Stimulated activated CD8-positive, alpha-beta memory T cell treated with anti-CD3 and anti-CD28 coated beads, Interleukin-7, amount 100 ng/mL, for 24 hours (primary cell): ENCODE data around the gene CPNE5.

ENCODE experiments used
- DNase-seq: peaks from one replicate; pipeline ENCODE4 v3.0.0-alpha.2; 2020; ENCODE audit warnings: low read depth

The CPNE5 gene

DNA sequence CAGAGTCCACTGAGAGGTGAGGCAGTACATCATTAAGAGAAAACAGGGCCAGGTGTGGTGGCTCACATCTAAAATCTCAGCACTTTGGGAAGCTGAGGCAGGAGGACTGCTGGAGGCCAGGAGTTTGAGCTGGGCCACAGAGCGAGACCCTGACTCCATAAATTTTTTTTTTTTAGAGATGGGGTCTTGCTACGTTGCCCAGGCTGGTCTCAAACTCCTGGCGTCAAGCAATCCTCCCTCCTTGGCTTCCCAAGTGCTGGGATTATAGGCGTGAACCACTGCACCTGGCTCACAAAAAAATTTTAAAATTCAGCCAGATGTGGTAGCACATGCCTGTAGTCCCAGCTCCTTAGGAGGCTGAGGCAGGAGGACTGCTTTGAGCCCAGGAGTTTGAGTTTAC, 18.1 kb upstream of the CPNE5 start:
- DNase-seq = no peak

DNA sequence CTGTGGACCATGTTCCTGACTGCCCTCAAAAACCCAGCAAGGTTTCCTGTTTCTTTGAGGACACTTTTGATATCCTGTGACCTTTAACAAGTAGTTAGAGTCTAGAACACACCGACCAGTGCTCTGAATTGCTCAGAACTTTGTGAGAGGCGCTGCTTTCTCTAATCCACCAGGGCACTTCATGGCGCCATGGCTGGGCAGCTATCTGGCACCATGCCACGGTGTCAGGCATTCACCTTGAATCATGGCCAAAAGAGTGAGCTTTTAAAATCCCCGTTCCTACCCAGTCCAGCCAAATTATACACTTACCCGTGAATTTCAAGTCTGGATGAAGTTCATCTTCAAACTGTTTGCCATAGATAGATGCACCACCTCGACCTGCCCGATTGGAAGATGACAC, 17.0 kb upstream of the CPNE5 start:
- no peak for DNase-seq

DNA sequence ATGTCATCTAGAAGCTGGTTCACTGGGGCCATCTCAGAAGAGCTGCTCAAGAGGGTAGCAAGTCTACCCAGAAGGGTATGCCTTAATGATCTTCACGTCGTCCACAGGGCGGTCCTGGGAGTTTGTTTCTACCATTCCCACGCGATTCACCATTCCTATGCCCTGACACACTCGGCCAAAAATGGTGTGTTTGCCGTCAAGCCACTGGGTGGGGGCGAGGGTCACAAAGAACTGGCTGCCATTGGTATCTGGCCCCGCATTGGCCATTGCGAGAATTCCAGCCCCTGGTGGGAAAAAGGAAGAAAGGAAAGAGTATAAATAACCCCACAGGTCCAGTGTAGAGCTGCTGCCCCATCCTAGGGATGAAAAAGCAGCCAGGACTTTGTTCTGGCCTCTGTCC, 16.5 kb upstream of the CPNE5 start:
- DNase-seq = no peak

DNA sequence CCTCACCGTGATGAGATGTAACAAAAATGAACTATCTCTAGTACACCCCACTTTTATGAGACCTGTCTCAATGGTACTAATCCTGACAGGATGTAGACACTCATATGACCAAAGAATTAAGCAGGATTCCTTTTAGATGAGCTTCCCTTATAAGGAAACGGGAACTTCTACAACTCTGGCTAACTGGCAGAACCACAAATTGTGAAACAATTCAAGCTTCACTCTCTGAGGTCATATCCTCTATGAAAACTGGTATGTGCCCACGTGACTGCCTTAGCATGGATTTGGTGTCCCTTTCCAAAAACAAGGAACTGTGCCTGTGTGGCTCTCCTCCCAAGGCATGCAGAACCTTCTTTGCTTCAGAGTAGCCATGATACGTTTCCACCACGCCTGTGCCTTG, 14.1 kb upstream of the CPNE5 start:
- no peak for DNase-seq

DNA sequence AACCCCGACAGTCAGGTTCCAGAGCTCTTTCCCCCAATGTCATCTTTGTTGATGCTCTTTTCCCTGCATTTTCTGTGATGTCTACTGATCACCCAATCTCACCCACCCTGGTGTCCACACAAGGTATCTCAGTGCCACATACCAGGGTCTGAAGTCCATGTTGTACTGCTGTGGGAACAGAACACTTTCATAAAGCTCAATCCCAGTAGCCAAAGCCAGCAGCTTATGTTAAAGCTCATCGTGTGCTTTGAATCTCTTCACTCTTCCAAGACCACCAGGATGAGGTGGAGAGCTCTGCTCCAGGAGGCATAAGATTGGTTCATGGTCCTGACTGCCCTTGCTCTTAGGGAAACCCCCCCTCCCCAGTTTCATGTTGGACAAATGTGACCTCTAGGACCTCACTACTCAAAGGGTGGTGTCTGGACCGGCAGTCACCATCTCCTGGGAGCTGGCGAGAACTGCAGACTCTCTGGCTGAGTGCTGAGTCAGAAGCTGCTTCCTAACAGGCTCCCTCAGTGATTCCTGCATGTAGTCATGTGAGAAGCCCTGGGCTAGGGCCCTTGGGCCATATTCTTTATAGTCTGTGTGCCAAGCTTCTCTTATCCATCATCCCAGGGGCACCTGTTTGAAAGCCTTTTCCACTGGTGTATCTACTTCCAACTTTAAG, 13.4 kb upstream of the CPNE5 start:
- DNase-seq = no peak

DNA sequence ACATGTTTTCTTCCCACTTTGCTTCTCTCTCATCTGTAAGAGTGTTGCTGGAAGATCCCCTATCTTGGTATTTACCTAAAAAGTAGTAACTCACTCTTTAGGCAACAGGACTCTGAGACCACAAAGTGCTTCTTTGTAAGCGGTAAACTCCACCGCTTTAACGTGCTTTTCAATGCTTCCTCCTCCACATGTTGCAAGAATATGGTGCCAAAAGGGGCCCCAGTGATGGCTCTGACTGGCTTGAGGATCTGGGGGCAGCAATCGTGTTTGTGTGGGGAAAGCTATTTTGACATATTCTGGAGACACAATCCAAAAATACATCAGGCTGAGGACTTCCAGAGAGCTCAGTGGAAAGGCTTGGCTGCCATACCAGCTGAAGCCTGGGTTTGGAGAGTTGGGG, 12.4 kb upstream of the CPNE5 start:
- no peak for DNase-seq

DNA sequence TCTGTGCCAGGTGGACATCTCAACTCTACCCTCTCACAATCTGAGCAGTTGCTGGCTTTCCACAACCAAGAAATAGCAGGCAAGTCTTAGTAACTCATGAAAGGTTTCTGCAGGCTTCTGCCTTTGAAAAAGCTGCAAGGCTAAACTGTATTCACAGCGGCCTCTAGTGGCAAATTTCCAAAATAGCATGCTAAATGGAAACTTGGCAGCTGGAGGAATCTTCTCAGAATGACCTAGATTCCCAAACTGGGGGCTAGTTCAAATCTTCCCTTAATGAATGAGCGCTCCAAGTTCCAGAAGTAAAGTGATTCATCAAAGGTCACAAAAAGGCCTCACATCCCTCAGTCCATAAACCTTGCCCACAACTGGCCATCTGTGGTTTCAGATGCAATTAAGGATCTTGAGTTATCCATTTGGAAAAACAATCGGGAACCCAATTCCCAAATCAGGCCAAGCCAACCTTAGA, 11.9 kb upstream of the CPNE5 start:
- no peak for DNase-seq

DNA sequence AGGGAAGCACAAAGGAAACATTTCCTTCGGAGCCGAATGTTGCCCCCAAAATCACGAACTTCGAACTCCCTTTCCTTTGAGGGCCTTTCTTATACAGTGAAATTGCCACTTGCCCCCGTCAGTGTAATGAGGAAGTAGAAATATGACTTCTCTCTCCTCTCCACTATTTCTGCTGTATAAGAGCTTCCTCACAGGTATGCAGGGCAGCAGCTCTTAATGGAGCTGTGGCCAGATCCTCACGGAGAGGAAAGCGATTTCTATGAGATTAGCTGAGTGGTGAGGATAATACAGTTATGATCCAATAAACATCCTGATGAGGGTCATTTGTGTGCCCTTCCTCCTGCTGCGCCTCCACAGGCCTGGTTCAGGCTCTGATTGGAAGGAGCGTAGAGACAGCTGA, 10.8 kb upstream of the CPNE5 start:
- no peak for DNase-seq

DNA sequence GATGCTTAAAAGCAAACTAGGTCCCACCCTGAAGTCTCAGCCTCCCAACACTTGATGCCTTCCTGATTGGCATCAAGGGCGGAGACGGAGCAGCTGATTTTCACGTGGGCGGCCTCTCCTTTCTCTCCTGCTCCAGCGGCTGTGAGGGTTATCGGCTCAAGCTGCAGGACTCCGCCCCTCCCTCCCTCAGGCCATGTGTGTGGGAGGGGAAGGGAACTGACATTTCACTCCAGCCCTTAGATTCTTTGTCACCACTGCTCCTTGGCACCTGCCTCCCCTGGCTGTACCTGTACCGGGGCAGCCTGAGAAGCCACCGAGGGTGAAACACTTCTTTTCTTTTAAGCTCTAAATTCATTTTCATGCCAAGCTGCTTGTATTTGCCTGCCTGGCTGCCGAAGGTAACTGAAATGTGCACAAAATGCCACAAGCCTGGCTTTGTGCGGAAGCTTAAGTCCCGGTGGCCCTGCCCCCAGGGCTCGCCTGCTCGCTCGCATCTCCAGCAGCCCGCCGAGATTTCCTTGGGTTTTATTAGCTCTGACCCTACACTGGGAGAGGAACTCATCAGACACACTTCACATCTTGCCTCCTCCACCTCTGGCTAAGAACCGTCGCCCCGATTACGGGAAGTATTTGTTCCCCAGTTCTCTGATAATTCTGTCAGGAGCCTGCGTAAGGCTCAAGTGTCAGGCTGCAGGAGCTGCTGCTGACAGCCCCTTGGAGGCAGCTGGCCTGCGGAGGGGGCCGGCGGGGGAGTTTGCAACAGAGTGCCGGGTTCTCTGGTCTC, 9.6 kb upstream of the CPNE5 start:
- no peak for DNase-seq

DNA sequence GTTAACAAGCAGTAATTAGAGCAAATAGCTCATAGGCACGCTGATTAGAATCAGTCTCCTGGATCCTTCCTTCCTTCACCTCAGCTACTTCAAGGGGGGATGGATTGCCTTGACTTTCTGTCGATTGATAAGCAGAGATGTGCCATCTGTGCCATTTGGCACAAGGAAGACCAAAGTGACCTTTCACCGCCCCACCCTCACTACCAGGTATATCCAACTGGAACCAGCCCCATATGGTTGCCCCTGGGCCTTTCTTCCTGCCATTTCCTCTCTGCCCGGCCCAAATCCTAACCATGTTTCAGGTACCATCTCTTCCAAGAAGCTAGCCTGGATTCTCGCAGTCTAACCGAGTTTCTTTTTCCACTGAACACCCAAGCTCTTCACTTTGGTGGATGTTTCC, 8.7 kb upstream of the CPNE5 start:
- DNase-seq = no peak

DNA sequence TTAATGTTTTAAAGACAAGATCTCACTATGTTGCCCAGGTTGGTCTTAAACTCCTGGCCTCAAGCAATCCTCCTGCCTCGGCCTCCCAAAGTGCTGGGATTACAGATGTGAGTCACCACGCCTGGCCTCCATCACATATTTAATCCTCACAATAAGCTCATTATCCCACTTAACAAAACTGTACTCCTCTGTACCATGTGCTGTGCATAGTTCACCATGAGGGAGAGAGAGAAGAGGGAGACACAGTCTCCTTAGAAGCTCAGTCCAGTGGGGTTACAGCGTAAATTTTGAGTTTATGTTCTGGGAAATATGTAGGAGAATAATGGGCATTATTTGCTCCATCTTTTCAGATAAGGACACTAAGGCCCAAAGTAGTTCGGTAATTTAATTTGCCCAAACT, 7.9 kb upstream of the CPNE5 start:
- DNase-seq = no peak

DNA sequence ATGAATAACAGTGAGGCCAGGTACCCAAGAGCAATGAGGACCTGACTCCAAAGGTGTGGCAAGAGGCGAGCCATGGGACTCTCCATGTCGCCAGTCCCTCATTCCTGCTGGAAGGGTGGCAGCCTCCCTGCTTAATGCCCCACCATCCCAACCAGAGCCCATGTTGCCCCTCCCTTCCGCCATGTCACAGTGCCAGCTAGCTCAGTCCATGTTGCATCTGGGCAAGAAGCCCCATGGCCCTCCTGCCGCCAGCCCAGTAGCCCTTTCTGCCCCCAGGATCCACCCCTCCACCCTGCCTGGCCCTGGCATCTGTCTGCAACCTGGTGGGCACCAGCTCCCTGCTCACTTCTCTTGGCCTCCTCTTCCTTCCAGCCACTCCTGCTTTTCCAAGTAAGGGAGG, 6.0 kb upstream of the CPNE5 start:
- DNase-seq = no peak

DNA sequence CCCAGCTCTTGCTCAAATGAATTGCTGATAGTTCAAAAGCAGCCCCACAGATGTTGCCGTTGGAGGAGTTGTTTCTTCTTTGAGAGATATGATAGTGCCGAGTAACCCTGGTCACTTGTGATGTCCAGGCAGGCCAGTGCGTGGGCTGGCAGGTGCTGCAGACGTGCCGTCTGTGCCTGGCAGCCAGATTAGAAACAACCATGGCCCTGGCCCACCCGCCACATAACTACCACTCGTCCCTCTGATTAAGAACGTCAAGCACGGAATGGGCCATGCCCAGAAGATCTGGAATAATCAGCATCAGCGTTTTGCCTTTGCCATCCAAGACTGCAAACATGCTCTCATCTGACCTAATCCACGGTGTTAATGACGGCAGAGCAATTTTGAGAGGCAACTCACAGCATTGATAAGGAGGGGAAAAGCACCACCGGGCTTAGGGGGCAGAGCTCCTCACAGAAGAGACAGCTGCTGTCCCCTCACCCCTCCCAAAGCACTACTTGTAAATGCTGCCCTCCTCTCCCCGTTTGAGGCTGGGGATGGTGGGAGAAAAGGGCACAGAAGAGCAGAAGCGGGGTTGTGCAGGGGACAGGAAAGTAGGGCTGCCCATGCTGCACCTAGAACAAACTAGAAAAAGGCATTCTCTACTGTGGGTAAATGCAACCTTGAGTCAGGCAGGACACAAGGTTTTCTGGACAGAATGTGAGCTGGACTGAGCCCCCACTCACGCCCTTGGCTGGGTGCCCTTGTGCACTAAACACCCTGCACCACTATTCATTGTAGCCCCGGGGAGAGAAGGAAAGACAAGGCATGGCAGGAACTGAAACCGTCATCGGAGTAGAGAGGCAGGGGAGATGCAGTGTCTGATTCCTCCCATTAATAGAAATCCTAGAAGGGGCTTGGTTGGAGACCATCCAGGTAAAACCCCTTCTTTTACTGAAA, 5.3 kb upstream of the CPNE5 start:
- no peak for DNase-seq

DNA sequence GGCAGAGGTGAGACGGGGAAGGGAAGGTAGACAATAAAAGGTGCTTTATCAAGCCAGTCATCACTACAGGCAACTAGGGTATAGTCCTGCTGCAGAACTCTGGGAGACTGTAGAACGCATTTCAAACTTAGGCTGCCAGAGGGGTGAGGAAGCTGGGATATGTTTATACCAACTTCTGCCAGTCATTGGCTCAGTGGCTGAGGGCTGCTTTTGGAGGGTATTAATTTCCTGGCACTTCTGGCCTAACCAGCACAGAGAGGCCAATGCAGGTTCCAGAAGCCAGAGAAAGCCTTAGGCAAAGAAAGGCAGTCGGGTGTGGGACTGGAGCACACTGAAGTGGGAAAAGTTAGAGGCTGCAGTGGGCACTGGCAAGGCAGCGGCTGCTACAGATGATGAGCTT, 3.9 kb upstream of the CPNE5 start:
- DNase-seq = no peak

DNA sequence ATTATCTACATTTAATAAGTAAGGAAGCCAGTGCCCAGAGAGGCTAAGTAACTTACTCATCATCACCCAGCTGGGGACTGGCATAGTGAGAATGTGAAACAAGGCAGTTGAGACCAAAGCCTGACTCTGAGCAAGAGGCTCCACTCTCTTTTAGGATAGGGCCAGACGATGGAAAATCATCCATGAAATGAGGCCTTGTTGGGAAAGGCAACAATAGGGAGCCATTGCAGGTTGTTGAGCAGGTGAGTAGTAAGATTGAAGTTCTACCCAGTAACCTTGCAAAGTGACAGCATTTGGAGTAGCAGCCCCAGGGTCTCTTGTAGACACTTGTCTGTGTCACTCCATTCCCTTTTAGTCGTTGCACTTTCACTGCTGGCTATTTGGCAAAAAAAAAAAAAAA, 2.5 kb upstream of the CPNE5 start:
- DNase-seq = no peak

DNA sequence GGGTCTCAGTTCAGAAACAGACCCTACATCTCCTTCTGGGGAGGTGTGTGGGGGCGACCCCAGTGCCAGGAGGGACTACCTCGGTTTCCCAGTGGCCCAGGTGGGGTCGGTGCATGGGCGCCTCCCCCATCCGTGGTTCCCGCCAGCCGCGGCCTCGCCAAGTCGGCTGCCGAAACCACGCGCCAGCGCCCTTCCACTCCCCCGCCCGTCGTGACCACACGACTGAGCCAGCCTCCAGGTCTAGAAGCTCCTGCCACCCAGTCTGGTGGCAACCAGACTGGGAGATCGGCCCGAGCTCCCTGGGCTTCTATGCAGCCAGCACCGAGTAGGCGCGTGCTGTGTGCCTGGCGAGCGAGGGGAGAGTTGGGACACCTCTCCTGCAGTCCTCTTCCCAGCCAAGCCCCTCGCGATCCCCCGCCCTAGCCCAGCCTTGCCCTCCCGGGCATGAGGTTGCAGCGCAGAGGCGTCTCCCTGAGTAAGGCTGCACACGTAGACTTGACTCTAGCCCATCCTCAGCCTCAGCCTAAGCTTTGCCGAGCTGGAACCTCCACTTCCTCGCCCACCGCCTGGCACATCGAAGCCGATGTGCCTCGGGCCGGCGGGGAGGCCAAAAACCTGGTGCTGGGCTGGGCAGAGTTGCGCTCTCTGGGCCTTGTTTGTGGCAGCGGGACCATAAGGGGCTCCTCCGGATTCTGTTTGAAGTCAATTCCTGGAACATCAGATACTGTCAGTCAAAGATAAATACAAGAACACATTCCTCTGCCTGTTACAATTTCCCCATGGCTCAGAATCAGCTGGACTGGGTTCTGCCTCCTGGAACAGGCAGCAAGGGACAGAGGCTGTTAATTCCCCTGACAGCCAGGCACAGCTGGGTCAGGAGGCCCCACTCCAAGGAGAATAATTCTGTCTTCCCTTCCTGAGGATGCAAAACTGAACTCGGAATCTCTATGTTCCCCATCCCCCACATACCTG, 1.5 kb upstream of the CPNE5 start:
- DNase-seq = no peak

DNA sequence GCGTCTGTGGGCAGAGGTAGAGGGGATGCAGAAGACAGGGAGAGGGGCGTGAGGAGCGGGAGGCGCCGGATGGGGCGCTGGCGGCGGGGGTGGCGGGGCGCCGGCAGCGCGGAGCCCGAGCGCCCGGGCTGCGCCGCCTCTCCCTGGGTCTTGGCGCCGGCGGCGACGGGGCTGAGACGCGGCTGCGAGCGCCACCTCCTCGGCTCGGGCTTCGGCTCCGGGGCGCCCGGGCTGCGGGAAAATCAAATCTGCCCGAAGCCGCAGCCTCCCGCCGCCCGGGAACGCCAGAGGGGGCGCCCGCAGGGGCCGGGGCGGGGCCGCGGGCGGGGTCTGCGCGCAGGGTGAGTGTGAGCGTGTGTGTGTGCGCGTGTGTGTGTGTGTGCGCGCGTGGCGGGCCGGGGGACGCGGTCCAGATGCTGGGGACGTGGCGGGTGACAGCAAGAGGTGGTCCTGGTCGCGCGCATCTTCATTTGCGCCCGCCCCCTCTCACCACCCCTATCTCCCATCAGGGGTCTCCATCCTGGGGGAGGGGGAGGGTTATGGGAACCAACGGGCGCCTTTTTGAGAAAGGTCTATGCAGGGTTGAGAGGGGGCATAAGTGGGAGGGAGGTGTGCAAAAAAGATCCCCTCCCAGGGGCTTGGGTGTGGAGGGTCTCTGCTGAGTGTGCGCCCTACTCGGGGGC, 646 bp upstream of the CPNE5 start:
- DNase-seq = no peak

DNA sequence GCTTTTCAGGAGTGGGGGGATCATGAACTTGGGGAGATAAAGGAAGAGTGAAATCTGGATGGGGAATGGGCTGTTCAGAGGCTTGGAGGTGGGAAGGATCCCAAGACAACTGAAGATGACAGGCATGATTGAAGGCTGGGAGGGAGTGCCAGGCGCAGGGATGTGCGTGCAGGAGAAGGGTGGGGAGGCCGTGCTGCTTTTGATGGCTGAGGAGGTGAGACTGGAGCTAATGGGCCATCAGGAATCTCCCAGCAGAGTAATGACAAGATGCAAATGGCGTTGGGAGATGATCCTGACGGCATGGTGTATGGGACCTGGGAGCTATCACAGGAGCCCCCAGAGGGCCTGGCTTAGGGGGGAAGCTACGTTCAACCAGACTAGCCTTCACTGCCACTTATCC, 1.6 kb downstream of the CPNE5 start:
- DNase-seq = no peak

DNA sequence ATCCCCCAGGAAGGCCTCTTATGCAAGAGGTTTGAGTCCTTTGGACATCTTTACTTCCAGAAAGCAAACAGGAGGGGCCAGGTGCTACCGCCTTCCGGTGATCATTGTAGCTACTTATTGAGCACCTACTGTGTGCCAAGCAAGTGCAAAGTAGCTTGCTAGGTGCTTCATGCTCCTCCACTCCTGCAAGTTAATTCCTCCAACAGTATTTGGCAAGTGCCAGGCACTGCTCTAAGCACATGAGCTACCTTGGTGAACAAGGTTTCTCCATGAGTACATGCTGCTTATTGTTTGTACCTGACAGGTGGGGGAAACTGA, 2.3 kb downstream of the CPNE5 start:
- DNase-seq = no peak

DNA sequence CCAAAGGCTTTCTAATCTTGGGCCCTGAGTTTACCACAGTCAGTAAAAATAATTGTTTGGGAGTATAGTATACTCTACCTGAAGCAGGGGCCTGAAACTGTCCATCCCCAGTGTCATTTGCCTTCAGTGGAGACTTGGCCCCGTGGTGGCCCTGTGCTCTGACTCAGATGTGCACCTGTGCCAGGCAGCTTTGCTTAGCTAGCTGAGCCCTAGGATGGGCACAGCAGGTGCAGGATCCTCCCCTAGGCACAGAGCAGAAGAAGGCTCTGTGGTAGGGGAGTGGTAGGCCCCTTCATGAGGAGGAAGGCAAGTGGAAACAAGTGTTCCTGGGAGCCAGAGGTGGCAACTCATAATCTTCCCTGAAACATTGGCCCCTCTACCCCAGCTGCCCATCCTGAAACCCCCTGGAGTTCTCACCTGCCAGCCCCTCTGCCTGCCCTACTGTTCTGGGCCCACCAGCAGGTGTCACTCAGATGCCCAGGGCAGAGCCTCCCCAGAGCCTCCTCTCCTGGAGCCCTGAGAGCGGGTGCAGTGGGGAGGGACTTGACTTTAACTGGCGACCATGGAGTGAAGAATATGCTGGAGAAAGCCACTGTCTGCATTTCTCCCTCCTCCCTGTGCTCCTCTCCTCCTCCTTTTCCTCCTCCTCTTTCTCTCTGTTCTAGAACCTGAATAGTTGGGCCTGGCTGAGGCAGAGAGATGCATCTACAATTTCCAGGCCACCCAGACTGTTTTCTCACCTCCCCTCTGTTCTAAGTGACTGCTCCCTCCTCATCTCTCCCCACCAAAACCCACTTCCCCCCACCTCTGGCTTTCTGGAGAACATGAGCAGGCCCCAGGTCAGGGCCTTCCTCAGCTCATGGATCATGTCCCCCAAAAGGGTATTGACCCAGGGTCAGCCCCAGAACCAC, 2.9 kb downstream of the CPNE5 start:
- DNase-seq = no peak
